OCI-LY7 (cell line): ENCODE data around the gene TOP1. TPM values are rescaled to one million over a fixed set of nuclear protein-coding genes. Genes with fewer than 3 reads are reported as not detected.

Experiments used
- BruUV-seq: library from RNA; stranded (reverse); fragments of 400-500 nt; replicated peaks from 2 replicates; lab custom pipeline; 2021; lab: Mats Ljungman, UMichigan
- CTCF ChIA-PET: fragments of 300-600 bp; sonication (Branson Sonifier 250); formaldehyde crosslinking; loops from one replicate; lab custom pipeline; 2022; ENCODE audit warnings: antibody characterized with exemption; ENCODE audit not compliant: unreplicated experiment; lab: Charles Lee
- POLR2A ChIA-PET: fragments of 300-600 bp; sonication (Branson Sonifier 250); formaldehyde crosslinking; loops from one replicate; lab custom pipeline; 2022; ENCODE audit warnings: antibody characterized with exemption; lab: Charles Lee
- DNase-seq: peaks from one replicate; pipeline ENCODE4 v3.0.0-alpha.2; 2015; ENCODE audit warnings: low spot score
- H2AFZ ChIP-seq: fragments of 200-600 bp; sonication (generic), shearing (Covaris generic); 2 replicates; pipeline ENCODE4 v1.6.1; 2014; ENCODE audit warnings: mild to moderate bottlenecking, antibody characterized with exemption, low read length, moderate library complexity
- H3K27ac ChIP-seq: fragments of 200-600 bp; sonication (generic); 2 replicates; pipeline ENCODE4 v1.5.1; 2014; ENCODE audit warnings: mixed run types, low read depth, mild to moderate bottlenecking, moderate library complexity, low read length, inconsistent platforms; ENCODE audit not compliant: poor library complexity, severe bottlenecking
- H3K36me3 ChIP-seq: fragments of 200-600 bp; sonication (generic); 2 replicates; pipeline ENCODE4 v1.6.1; 2014; ENCODE audit warnings: mild to moderate bottlenecking, antibody characterized with exemption, low read length, moderate library complexity, mixed read lengths; ENCODE audit not compliant: insufficient read depth
- H3K4me1 ChIP-seq: fragments of 200-600 bp; sonication (generic); 2 replicates; pipeline ENCODE4 v1.5.1; 2014; ENCODE audit warnings: mild to moderate bottlenecking, low read length; ENCODE audit not compliant: insufficient read depth, poor library complexity, severe bottlenecking
- H3K4me2 ChIP-seq: fragments of 200-600 bp; sonication (generic); 2 replicates; pipeline ENCODE4 v1.6.1; 2014; ENCODE audit warnings: mild to moderate bottlenecking, low read length
- H3K4me3 ChIP-seq: fragments of 200-600 bp; sonication (generic); 2 replicates; pipeline ENCODE4 v1.5.1; 2014; ENCODE audit warnings: mild to moderate bottlenecking, low read depth, low read length; ENCODE audit not compliant: poor library complexity, severe bottlenecking
- H3K79me2 ChIP-seq: fragments of 200-600 bp; sonication (generic); 2 replicates; pipeline ENCODE4 v1.6.1; 2016; ENCODE audit warnings: low read depth, mild to moderate bottlenecking, low read length, moderate library complexity, mixed read lengths; ENCODE audit not compliant: insufficient read depth
- H3K9me2 ChIP-seq: fragments of 200-600 bp; sonication (generic); 2 replicates; pipeline ENCODE4 v1.6.1; 2016; ENCODE audit warnings: mild to moderate bottlenecking, low read length, mixed read lengths; ENCODE audit not compliant: insufficient read depth
- H3K9me3 ChIP-seq: fragments of 200-600 bp; sonication (generic); 2 replicates; pipeline ENCODE4 v1.6.1; 2014; ENCODE audit warnings: mild to moderate bottlenecking, mixed run types, low read length, mixed read lengths
- H4K20me1 ChIP-seq: fragments of 200-600 bp; sonication (generic); 2 replicates; pipeline ENCODE4 v1.6.1; 2014; ENCODE audit warnings: mild to moderate bottlenecking, antibody characterized with exemption, low read length, moderate library complexity, mixed read lengths; ENCODE audit not compliant: insufficient read depth
- CTCF ChIP-seq: fragments of 200-600 bp; sonication (generic); conservative IDR thresholded peaks from 2 replicates; pipeline ENCODE4 v1.5.1; 2014; ENCODE audit warnings: mild to moderate bottlenecking, antibody characterized with exemption, low read length, moderate library complexity, mixed read lengths
- EZH2phosphoT487 ChIP-seq: fragments of 200-600 bp; sonication (generic); IDR thresholded peaks from 2 replicates; pipeline ENCODE4 v1.6.1; 2018; ENCODE audit warnings: low read depth, borderline replicate concordance, mild to moderate bottlenecking, mixed run types, antibody characterized with exemption, low read length, moderate library complexity, mixed read lengths
- intact Hi-C: fragments of 100-400 bp; cut with micrococcal nuclease; formaldehyde crosslinking; loops from one replicate; pipeline ENCODE4 v1.10.0; 2022; ENCODE audit not compliant: unreplicated experiment
- total RNA-seq, 2 experiments: library from RNA; depleted of rRNA in 1 of 2; stranded (reverse); fragments of >200 nt in 1 of 2; shearing (Covaris generic) in 1 of 2; gene quantifications; 2 replicates each; pipeline ENCODE4 v1.2.3, GENCODE V29; 2014 to 2022

The TOP1 gene
- total RNA-seq, 2 experiments from 2014 or later = 44.6 to 200 TPM

- peaks cover 18% of the 10 kb centered on the region for H3K36me3 ChIP-seq
- no peak overlapping the region for H2AFZ ChIP-seq
- no peak for DNase-seq
- no peaks in the 10 kb centered on the region for H3K9me3 ChIP-seq
- ChIA-PET POLR2A (interaction anchor here (1.1 kb wide), 1 partner anchor 11 kb away, joined by 3 read pairs; no protein-coding TSS in a partner anchor), CTCF (interaction anchor here (0.5 to 1.0 kb wide), 2 partner anchors 42 to 175 kb away, joined by 3 read pairs; no protein-coding TSS in a partner anchor)
- H3K4me2 ChIP-seq = peak overlapping the region; percentile 81
- H3K79me2 ChIP-seq = peaks cover 80% of the 10 kb centered on the region
- peak overlapping the region; percentile 74 for H3K4me3 ChIP-seq
- no peaks in the 10 kb centered on the region for H3K9me2 ChIP-seq
- intact Hi-C loops = no loop called here
- H3K4me1 ChIP-seq = peaks cover 80% of the 10 kb centered on the region
- H4K20me1 ChIP-seq = peaks cover 13% of the 10 kb centered on the region; the same call in 1 of the 2 replicates
- no TSS peak for BruUV-seq
- H3K27ac ChIP-seq = peak overlapping the region; percentile 73
- no peak for TF ChIP-seq CTCF
These were observed 111.9 kb downstream of the TOP1 start for GRCh38 chr20:41140226-41141133.

GRCh38 chr20:41141153-41141815, 112.7 kb downstream of the TOP1 start:
- TF ChIP-seq EZH2phosphoT487 (no peak), CTCF (no peak)
- no peak overlapping the region for H2AFZ ChIP-seq
- peaks cover 13% of the 10 kb centered on the region; the same call in 1 of the 2 replicates for H4K20me1 ChIP-seq
- peaks cover 88% of the 10 kb centered on the region for H3K79me2 ChIP-seq
- H3K27ac ChIP-seq = peak overlapping the region; percentile 73
- H3K4me2 ChIP-seq = peak overlapping the region; percentile 81
- peak overlapping the region; percentile 74 for H3K4me3 ChIP-seq
- H3K9me2 ChIP-seq = no peaks in the 10 kb centered on the region
- H3K4me1 ChIP-seq = peaks cover 84% of the 10 kb centered on the region
- no TSS peak for BruUV-seq
- CTCF ChIA-PET = interaction anchor here (0.5 kb wide), 1 partner anchor 41 kb away, joined by 3 read pairs; no protein-coding TSS in a partner anchor
- POLR2A ChIA-PET = interaction anchor here (0.6 to 1.8 kb wide), 3 partner anchors 11 to 832 kb away, joined by 3 to 6 read pairs (median 3); no protein-coding TSS in a partner anchor
- peaks cover 24% of the 10 kb centered on the region for H3K36me3 ChIP-seq
- intact Hi-C loops = no loop called here
- no peaks in the 10 kb centered on the region for H3K9me3 ChIP-seq
- DNase-seq = peak; percentile 74
